EL (cell line): ENCODE data around the gene LGALS14.
"Not testable (repeated sequence)": the region's sequence is repeated elsewhere in the genome, so short reads cannot be mapped to it uniquely, and the experiment has no call there.

Experiments
- DNase-seq: peaks from one replicate; pipeline ENCODE4 v3.0.0-alpha.2; 2016

Gene LGALS14

DNA sequence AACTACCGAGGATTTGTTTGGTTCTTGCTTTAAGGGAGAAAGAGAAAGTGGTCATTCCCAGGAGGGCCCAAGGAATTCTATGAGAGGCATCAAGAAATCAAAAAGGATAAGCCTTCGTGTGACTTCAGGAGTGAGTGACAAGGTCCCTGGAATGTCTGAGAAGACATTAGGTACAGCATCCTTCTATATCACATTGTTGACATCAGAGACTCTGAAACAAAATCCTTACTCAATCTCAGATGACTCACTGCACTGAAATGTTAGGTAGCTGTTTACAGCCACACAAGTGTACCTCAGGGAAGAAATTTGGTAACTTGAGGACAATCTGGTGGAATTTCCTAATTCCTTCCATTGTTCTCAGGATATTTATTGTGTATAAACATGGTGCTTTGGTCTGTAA is 7.9 kb upstream of the LGALS14 start:
- no peak for DNase-seq

DNA sequence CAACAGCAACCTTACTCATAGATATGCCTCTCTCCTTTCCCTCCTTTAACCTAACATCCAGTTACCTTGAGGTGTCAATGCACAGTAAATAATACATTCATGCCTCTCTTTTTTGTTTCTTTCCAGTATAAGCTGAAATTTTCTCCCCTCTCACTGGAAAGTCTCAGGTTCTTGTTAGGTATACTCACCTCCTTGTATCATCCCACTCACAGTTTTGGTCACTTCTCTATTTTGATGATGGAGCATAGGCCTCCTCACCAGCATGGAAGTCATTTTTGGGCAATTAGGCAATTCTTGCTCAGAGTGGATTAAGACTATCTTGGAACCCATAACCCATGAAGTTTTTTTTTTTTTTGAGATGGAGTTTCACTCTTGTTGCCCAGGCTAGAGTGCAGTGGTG is 5.7 kb upstream of the LGALS14 start:
- no peak for DNase-seq

DNA sequence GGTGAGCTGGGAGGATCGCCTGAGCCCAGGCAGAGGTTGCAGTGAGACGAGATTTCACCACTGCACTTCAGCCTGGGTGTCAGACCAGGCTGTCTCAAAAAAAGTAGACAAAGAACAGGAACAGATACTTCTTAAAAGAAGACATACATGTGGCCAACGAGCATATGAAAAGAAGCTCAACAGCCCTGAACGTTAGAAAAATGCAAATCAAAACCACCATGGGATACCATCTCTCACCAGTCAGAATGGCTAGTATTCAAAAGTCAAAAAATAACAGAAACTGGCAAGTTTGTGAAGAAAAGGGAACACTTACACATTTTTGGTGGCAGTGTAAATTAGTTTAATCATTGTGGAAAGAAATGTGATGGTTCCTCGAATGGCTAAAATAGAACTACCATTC is 3.0 kb upstream of the LGALS14 start:
- no peak for DNase-seq

DNA sequence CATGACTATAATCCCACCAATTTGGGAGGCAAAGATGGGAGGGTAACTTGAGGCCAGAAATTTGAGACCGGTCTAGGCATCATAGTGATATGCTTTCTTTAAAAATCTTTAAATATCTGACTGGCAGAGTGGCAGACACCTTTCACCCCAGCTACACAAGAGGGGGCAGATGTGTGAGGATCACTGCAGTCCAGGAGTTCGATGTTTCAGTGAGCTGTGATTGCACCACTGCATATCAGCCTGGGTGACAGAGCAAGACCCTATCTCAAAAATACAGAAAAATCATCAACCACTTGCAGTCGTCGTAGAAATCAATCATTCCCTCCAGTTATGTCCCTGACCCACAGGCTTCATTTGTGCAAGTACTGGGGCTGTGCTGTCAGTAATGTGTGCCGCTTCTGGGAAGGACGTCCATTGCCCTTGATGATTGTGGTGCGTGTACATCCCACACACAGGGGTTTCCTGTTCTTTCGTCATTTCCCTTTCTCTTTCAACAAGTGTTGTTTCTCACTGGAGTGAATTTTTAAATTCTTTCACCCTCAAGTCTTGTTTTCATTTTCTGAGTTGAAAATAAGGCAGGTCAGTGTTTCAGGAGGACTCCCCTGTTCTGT is 1.4 kb downstream of the LGALS14 start:
- DNase-seq: no peak

DNA sequence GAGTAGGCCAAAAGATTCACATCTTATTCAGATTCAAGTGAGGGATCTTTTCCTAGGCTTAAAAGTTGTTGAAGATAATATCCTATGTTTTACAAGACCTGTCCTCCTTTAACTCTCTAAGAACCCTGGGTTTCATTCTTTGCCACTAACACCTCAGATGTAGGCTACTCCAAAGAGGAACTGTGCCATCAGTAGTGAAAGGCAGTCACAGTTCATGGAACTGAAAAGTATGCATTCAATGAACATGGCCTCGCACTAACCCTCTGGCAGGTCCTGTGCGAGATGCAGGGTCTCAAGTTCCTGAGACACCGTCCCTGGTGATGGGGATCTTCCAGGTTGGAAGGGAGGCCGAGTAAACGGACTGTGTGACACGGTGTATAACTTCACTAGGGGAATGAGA is 4.3 kb downstream of the LGALS14 start:
- no peak for DNase-seq

DNA sequence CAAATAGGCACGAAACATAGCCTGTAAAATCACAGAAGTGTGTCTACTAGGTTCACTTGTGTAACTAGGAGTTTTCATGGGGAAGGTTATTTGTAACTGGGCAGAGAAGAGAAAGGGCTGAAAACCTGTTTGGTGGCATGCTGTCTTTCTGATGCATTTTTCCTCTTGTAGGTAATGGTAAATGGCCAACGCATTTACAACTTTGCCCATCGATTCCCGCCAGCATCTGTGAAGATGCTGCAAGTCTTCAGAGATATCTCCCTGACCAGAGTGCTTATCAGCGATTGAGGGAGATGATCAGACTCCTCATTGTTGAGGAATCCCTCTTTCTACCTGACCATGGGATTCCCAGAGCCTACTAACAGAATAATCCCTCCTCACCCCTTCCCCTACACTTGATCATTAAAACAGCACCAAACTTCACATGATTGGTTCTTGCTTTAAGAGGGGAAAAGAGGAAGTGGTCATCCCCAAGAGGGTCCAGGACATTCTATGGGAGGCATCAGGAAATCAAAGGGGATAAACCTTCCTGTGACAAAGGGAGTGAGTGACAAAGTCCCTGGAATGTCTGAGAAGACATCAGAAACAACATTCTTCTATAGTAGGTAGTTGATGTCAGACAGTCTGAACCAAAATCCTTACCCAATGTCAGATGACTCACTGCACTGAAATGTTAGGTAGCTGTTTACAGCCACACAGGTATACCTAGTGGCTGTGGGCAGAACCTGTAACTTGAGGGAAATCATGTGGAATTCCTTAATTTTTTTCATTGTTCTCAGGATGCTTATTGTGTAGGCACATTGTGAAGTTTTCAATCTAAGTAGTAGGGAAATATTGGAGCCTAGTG is 5.0 kb downstream of the LGALS14 start:
- no peak for DNase-seq

DNA sequence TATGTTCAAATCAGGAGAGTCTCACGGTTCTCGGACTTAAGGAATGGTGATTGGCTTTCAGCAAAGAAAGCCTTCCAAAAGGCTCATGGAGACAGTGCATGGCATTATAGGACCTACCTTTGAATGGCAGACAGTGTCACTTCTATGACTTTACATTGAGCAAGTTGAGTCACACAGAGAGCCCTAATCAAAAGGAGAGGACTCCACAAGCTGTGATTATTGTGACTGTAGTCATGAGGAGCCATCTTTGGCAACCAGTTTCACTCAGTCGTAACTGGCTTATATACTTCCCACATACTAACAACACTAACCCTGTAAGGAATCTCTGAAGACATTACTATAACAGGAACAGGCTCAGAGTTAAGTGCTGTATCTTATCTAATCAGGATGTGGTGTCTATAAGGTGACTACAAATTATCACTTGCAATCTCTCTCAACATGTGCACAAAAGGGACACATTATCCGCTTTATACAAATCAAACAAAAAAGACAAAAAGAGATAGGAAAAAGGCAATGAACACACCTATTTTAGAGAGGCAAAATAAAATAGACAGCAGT is 6.1 kb downstream of the LGALS14 start:
- no peak for DNase-seq

DNA sequence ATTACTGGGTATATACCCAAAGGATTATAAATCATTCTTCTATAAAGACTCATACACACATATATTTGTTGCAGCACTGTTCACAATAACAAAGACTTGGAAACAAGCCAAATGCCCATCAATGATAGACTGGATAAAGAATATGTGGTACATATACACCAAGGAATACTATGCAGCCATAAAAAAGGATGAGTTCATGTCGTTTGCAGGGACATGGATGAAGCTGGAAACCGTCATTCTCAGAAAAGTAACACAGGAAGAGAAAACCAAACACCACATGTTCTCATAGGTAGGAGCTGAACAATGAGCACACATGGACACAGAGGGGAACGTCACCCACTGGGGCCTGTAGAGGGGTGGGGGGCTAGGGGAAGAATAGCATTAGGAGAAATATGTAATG is 15.9 kb downstream of the LGALS14 start:
- not testable (repeated sequence) for DNase-seq

DNA sequence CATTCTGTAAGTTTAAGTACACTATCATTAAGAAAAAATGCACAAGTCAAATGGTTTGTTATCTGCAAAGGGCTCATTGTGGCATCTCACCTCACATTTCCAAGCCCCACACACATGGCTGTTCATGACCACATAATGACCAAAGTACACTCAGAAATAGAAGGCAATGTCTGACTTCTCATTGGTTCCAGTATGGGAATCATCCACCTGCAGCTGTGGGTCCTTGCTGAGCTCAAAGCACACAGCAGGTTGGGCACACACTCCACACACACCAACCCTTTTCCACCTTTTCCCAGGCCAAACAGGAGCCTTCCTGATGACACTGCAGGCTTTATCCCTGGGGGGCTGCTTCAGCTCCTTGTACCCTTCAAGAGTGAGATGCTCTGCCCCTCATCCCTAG is 21.7 kb downstream of the LGALS14 start:
- no peak for DNase-seq

DNA sequence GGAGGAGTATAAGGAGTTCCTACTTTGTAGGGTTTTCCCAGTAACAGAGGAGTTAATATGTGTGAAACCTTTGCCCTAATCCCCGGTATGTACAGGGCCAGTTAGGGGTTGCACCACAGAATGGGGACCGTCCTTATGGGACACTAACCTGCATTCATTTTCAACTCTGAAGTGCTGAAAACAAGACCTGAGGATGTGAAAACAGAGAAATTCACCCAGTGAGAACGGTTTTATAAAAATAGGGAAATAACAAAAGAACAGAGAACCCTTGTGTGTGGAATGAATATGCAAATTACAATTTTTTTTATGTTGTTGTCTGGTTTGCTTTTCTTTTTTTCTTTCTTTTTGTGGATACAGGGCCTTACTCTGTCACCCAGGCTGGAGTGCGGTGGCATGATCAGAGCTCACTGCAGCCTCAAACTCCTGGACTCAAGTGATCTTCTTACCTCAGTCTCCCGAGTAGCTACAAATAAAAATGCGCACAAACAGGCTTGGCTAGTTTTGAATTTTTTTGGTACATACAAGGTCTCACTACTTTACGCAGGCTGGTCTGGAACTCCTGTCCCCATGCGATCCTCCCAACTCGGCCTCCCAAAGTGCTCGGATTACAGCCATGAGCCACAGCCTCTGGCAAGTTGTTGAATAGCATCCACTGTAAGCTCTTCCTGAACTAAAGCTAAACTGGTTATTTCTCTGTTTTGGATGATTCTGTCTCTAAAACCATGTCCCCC is 23.0 kb downstream of the LGALS14 start:
- no peak for DNase-seq

DNA sequence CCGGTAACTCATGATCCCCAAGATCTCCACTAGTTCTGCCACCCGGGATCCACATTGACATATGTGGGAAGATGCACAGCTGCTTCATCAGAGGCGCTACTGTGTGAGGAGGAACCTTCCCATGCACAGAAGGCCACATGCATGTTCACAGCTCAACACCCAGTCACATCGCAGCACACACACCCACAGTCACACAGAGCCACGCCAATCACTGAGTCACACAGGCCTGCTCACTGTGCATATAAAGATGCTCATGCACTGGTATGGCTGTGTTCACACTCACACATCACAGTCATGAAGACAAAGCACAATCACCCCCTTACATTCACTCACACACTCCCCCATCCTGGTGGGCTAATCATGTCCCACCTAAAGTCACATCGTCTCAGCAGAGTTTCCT is 23.8 kb downstream of the LGALS14 start:
- DNase-seq: no peak

DNA sequence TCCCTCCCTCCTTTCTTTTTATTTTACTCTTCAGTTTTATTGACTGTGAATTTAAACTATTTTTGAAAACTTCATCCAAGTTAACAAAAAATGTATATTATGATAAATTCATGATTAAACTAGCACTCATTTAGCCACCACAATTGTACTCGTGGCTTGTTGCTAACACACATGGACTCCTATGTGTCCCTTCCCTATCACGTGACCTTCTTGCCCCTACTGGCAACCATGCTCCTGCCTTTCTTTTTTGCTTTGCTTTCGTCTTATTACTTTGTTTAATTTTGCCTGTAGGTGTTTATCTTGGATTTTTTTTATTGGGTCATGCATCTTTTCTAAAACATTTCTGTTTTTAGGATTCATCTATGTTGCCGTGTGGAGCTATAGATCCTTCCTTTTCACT is 25.3 kb downstream of the LGALS14 start:
- DNase-seq: no peak

DNA sequence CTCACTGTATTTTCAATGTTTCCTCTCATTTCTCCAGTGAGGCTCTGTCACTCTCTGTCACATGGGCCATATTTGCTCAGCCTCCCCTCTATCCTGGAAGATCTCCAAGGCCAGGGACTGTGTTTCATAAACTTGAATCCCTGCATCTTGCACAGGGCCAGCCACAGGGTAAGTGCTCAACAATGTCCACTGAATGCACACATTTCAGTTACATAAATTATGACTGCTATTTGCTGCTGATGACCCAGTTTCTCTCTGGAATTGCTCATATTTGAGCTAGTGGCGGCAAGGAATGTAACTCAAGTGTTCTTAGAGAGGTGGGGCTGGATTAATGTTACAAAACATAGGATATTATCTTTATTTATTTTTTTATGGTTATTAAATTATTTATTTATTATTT is 27.4 kb downstream of the LGALS14 start:
- no peak for DNase-seq

DNA sequence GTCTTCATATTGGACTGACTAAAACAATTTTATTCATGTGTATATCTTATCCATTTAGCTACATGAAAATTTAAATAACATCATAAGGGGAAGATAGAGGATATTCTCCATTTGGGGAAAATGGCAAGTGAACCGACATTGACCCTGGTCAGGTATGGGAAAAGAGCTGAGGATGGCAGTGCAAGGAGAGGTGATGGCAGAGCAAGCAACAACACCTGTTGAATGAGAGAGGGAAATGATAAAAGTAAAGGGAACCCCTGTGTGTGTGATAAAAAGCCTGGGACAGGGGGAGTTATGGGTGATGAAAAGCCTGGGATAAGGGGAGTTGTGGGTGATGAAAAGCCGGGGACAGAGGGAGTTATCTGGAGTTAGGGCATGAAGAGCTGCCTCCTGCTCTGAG is 29.6 kb downstream of the LGALS14 start:
- no peak for DNase-seq

DNA sequence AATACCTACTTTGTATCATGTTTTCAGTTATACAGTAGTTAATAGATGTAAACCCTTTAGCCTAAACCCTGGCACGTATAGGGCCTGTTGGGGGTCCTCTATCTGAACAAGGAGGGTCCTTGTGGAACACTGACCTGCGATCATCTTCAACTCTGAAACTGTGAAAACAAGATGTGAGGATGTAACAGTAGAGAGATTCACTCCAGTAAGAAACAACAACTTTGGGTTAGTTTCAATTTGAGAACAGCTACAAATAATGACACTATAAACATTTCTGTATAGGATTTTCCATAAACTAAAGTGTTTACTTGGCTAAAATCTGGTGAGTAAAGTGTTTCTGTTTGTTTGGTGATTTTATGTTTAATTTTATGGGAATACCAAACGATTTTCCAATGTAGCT is 31.4 kb downstream of the LGALS14 start:
- DNase-seq: no peak

DNA sequence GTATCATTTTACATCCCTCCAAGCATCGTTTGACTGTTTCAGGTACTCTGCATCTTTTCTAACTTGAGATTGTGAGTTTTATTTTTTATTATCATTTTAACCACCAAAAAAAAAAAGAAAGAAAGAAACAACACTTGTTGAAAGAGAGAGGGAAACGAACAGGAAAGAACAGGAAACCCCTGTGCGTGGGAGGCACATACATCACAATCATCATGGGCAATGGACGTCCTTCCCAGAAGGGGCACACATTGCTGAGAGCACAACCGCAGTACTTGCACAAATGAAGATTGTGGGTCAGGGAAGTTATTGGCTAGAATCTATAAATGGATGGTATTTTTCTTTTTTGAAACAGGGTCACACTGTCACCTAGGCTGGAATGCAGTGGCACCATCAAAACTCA is 31.8 kb downstream of the LGALS14 start:
- DNase-seq: no peak

DNA sequence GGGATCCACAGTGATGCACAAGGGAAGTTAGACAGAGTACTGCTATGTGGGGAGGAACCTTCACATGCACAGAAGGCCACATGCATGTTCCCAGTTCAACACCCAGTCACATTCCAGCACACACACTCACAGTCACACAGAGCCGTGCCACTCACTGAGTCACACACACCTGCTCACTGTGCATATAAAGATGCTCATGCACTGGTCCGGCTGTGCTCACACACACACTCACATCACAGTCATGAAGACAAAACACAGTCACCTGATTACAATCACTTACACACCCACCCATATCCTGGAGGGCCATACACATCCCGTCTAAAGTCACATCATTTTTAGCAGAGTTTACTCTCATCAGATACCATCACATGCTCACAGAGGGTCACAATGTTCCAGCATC is 33.1 kb downstream of the LGALS14 start:
- no peak for DNase-seq

DNA sequence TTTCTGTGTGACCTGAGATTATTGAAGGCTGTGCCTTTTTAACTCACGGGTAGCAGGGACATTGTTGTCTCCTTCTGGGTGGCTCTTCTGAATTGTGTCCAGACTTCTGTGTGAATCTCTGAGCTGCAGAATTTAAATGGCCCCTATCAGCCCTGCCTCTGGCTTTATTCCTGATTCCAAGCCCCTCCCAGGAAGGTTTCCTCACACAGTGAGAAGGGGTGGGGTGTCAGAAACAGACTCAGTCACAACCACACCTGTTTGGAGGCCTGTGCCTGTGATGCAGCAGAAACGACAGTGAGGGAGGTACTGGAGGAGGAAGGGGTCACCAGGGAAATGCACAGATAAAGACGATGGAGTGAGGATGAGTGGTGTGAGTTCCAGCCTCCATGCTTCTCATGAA is 33.6 kb downstream of the LGALS14 start, which contains the start of gene CLC:
TSS of gene CLC (minus strand) at position 139 of the 400 bp plus-strand sequence. CDS start at position 62, 77 bp downstream.
- DNase-seq: no peak

DNA sequence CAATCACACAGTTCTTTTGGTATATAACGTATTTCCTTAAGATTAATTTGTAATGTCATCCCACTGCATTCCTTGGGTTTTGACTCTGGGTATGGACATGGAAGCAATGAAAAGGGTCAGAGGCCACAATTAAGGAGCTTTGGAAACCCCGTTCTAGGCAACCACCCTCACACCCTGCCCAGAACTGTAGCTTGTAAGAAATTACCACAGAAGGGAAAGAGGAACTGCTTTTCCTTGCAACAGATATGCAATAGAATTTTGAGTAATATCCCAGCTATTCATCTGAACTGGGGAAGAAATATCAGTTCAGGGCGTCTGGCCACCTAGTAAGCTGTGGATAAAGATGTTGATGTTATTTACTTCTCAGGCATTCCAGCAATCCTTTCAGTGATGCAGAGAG is 34.5 kb downstream of the LGALS14 start:
- no peak for DNase-seq

DNA sequence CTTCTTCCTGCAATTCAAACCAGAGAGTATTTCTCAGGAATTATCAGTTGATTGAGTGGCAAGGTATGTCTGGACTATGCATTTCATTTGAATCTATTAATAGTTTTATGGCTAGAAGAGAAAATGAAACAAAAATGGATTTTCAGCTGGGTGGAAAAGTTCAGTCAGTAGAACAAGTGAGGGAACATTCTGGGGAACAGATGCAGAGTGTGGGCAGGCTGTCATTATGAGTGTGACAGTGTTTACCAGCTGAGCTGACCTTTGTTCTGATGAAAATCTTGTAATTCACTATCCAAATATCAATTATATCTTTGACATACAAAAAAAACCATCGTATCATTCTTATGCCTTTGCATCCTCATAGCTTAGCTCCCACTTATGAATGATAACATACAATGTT is 36.1 kb downstream of the LGALS14 start:
- no peak for DNase-seq

DNA sequence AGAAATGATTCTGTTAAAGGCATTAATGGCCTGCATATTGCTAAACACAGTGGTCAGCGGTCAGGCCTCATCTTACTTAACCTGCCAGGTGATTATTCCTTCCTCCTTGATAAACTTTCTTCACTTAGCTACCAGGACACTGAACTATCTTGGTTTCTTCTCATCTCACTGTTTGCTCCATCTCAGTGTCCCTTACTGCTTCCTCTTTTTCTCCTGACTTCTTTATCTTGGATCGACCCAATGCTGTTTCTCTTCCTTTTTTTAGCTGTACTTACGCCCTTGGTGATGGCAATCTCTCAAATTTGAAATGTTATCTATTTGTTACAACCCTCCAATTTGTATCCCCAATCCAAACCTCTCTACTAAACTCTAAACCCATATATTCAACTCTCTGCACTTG is 41.4 kb downstream of the LGALS14 start:
- no peak for DNase-seq

DNA sequence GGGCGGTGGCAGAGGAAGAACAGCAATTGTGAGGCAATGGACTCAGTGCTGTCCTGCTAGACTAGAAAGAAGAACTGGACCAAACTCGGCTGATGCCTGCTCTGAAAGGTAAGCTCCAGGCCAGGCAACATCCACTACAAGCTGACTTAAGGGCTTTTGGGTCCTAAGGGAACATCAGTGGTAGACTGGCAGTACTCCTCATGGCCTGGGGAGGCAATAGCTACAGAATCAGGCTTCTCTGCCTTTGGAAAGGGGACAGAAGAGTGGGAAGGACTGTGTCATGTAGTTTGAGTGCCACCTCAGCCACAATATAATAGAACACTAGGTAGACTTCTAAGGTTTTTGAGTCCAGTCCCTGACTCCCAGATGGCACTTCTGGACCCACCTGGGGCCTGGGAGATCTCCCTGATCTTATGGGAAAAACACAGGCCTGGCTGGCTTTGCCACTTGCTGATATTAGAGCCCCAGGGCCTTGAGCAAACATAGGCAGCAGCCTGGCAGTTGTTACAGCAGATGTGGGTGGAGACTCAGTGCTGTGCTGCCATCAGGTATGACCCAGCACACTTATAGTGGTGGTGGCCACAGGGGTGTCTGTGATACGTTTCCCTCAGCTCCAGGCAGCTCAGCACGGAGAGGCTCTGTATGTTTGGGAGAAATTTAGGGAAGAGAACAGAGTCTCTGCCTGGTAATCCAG is 42.7 kb downstream of the LGALS14 start:
- DNase-seq: no peak

DNA sequence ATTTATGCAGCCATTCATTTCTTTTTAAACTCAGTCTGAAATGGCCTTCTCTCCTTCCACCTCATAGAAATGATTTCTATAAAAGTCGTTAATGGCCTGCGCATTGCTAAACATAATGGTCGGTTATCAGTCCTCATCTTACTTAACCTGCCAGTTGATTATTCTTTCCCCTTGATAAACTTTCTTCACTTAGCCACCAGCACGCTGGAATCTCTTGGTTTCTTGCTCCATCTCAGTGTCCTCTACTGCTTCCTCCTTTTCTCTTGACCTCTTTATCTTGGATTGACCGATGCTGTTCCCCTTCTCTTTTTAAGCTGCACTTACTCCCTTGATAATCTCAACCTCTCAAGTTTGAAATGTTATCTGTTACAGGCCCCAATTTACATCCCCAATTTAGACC is 45.7 kb downstream of the LGALS14 start:
- no peak for DNase-seq
